GM21390 (cell line): ENCODE measurements around the gene IFIT2.
A peak's percentile ranks its signal among the peaks of the same experiment; 100 is the strongest.

Experiments
- ATAC-seq: cut with Tn5 transposase; IDR thresholded peaks from one replicate; pipeline ENCODE4 v1.9.1; 2021; ENCODE audit not compliant: unreplicated experiment

Gene IFIT2

DNA sequence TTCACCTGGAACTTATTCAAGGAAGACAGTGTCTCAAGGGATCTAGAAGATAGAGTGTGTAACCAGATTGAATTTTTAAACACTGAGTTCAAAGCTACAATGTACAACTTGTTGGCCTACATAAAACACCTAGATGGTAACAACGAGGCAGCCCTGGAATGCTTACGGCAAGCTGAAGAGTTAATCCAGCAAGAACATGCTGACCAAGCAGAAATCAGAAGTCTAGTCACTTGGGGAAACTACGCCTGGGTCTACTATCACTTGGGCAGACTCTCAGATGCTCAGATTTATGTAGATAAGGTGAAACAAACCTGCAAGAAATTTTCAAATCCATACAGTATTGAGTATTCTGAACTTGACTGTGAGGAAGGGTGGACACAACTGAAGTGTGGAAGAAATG lies 36.9 kb downstream of the IFIT2 start:
- no peak for ATAC-seq

DNA sequence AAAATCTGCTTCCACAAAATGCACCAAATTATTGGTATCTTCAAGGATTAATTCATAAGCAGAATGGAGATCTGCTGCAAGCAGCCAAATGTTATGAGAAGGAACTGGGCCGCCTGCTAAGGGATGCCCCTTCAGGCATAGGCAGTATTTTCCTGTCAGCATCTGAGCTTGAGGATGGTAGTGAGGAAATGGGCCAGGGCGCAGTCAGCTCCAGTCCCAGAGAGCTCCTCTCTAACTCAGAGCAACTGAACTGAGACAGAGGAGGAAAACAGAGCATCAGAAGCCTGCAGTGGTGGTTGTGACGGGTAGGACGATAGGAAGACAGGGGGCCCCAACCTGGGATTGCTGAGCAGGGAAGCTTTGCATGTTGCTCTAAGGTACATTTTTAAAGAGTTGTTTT lies 38.0 kb downstream of the IFIT2 start:
- ATAC-seq = no peak

DNA sequence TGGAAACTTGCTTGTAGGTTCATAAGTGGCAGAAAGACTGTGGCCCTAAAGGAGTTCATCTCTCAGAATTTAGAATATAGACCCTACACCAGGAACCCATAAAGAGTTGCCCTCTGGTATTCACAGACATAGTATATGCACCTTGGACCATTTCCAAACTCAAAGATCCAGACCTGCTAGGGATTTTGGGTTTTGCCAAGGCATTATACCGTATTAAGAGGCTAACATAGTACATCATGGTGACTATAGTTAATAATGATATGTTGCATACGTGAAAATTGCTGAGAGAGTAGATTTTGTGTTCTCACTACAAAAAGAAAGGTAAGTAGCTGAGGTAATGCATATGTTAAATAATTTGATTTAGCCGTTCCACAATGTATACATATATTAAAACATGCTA lies 39.8 kb downstream of the IFIT2 start:
- no peak for ATAC-seq

DNA sequence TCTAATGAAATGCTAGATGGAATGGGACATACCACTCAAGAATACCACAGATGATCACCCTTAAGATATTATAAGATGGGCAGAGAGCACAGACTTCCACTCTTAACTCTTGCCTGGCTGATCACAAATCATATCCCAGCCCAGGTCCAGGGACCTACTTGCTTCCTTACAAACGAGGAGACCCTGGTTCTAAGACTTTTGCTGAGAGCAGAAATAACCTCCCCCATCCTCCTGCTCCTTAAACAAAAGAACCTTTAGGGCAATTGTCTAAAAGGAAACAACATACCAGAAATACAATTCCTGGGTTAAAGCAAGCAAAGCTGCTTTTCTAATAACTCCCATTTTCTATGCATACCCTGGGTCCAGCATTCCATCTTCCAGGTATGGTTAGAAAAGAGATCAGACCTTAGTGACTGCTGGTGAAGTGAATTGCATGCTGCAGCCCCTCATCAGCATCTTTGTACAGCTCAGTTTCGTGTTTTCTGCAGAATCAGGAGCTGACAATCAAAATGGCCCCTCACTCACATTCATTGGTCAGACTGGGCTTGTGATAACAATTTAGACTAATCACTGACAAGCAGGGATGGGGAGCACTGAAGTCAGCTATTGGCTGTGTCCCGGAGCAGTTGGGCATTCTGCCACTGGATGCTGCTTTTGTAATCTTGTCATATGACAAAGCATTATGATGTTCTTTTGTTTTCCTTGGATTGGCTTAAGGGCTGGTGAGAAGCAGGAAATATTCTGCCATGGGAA lies 40.5 kb downstream of the IFIT2 start:
- ATAC-seq = no peak

DNA sequence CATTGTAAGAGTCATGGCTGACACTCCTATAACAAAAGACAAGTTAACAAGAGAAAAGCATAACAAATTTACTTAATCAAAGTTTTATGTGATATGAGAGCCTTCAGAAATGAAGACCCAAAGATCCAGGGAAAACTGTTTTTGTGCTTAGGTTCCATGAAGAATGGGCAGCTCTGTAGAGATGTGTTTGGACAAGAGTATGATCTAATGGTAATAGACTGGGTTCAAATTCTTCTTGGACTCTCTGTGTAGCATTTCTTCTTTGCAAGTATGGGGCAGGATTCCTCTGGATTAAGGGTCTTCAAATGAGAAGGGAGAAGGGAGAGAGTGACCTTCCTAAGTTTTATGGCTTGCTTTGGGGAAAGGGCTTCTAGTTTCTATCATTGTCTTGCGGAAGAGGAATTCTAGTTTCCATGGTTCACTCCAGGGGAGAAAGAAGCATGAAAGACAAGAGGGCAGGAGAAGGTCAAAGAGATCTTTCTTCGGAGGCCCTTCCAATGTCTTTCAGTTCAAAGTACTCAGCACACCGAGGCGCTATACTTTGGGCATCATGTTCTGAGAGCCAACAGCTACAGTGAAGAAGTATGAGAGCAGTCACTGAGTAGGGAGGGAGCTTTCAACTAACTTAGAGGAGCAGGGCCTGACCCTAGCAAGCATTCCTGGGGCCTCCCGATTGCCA lies 41.4 kb downstream of the IFIT2 start:
- no peak for ATAC-seq

DNA sequence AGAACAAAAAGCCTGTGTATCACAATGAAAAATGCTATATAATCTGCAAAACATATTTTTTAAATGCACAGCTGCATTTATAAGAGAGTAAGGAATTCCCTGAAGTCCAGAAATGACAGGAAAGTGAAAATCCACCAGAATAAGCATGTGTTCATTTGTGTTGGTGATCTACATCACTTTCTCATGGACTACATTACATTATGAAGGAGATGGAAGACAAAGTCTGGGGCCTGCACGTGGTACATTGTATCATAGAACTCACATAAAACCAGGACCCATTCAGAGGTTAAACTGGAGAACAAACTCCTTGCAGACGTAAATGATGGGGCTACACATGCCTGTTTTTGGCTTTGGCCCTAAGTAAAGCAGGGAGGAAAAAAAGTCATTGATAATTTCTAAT lies 42.3 kb downstream of the IFIT2 start:
- no peak for ATAC-seq

DNA sequence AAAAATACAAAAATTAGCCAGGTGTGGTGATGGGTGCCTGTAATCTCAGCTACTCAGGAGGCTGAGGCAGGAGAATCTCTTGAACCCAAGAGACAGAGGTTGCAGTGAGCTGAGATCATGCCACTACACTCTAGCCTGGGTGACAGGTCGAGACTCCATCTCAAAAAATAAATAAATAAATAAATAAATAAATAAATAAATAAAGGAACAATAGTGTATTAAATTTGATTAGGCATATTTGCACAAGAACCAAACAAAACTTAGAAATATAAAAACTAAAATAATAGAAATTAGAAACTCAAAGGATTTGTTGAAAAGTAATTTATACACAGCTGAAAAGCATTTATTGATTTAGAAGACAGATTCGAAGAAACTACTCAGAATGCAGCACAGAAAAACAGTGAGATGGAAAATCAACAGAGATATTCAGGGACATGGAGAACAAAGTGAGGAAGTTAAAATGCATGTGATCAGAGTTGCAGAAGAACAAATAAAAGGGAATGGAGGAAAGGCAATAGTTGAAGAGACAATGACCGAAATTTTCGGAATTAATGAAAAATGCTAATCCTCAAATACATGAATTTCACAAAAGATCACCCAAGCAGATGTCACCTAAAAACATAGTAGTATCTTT lies 43.6 kb downstream of the IFIT2 start:
- ATAC-seq = no peak

DNA sequence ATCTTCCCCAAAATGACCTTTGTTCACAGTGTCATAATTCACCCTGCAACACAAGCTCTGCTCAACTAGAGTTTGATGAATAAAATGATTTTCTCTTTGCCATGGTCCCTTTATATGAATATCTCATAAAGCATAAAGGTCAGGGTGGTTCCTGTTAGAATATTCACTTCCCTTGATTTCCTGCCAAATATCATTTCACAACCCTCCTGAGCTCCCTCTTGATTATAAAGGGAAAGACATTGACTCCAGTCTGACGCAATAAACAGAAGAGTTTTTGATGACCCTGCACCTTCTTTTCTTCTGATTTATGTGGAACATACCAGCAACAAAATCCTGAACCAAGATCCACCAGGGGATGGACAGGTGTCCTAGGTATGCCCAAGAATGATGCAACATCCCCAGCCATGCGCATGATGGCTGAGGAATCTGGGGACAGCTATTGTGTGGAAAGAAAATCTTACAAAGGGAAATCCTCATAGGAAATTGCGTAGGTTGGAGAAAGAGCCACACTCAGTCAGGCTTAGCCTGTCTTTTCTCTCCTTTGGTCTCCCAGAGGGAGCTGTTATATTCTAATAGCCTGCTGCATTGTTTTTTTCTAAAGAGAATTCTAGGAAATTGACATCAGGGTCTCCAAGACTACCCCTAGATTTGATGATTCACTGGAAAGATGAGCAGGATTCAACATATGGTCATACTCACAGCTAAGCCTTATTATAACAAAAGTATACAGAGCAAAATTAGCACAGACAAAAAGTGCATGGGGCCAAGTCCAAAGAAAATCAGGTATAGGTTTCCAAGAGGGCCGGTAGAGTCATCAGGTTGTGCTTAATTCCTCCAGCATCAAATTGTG lies 44.8 kb downstream of the IFIT2 start:
- ATAC-seq = no peak

DNA sequence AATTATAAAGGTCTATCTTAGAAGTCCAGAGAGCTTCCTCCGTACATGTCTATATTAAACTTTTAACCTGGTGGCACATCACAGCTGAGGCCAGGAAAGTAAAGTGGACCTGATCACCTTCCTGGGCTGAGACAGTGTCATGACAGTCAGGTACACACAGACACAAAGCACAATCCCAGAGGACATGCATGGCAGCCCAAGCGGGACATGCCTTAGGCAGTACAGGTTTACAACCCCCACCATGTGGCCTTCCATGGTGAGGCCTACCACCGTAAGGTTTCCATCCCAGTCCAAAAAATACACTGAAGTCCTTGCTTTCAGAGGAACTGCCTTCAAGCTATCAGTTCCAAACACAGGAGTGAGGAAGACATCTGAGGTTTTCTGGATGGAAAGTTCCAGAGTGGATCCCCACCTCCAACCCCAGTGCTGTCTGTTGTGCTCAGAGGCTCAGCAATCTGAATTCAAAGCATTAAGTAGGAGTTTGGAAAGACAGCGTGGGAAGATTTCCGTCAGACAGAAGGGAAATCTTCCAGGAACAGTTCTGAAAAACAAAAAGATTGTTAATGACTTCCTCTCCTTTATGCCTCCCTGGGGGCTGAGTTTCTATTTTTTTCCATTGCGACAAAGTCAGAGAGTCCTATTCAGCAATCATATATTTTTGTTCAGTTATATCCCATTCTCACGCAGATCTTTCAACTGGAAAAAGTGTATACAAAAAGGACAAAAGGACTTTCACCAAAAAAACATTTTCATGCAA lies 46.0 kb downstream of the IFIT2 start:
- no peak for ATAC-seq

DNA sequence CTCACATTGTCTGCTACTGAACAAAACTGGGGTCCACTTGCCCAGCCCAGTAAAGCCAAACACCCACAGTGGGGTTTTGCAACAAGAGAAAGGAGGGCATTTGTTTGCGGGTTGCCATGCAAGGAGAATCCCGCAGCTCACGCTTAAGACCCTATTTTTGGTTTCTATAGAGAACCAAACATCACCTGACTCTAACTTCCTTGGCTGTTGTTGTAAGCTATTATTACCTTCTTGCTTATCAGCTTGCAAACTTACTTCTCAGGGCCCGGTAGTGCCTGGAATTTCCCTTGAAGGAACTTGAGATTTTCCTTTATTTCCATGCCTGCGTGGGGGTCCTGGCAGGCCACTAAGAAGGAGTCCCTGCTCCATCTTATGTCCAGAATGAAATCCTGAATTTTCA lies 46.6 kb downstream of the IFIT2 start:
- ATAC-seq = no peak

DNA sequence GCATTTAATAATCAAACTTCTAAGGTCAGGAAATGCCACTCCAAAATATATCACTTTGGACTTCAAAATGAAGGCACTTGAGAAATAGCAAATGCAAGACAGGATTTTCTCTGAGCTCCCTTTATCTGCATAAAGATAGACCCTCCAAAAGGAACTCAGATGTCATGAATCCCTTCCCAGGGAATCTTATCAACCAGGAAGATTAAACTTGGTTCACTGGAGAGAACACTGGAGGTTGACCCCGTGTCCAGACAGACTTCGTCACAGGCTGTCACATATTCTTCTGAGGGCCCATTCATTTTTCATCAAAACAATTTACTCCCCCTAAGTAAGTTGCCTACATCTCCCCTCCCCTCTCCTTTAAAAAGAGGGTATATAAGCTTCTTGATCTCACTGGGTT lies 47.1 kb downstream of the IFIT2 start:
- ATAC-seq = no peak

DNA sequence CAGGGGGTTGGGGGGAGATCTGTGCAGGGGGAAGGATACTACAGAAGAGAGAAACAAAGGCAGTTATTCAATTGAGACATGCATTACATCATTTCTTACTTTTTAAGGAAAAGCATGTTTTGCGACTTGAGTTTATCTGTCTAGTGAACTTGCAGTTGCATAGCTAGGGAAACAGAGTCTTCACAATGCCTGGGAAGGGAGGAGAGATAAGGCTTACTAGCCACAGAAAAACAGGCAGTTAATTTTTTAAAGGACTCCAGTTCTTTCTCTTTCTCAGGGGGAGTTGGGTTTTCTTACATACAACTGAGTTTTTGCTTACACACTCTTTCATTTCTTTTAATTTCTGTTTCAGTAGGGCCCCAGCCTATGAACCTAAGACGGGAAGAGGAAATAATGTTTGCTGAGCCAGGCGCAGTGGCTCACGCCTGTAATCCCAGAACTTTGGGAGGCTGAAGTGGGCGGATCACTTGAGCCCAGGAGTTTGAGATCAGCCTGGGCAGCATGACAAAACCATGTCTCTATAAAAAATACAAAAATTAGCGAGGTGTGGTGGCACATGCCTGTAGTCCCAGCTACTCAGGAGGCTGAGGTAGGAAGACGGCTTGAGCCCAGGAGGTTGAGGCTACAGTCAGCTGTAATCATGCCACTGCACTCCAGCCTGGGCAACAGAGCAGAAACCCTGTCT lies 48.9 kb downstream of the IFIT2 start:
- ATAC-seq = peak; percentile 41

DNA sequence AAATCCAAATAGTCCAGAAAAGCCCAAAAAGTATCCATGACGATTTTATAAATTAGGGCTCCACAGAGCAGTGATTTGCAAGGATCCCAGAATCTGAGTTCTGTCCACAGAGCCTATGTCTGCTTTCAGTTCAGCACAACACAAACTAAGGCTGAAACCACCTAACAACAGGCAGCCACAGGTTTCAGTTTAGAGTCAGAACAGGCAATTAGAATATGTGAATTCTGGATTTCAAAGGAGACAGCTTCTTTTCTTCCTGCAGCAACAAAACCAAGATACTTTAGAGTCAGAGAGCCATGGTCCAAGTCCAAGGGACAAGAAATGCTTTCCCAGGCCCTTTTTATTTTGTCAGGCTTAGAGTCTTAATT lies 49.5 kb downstream of the IFIT2 start:
- ATAC-seq = peak; percentile 82

DNA sequence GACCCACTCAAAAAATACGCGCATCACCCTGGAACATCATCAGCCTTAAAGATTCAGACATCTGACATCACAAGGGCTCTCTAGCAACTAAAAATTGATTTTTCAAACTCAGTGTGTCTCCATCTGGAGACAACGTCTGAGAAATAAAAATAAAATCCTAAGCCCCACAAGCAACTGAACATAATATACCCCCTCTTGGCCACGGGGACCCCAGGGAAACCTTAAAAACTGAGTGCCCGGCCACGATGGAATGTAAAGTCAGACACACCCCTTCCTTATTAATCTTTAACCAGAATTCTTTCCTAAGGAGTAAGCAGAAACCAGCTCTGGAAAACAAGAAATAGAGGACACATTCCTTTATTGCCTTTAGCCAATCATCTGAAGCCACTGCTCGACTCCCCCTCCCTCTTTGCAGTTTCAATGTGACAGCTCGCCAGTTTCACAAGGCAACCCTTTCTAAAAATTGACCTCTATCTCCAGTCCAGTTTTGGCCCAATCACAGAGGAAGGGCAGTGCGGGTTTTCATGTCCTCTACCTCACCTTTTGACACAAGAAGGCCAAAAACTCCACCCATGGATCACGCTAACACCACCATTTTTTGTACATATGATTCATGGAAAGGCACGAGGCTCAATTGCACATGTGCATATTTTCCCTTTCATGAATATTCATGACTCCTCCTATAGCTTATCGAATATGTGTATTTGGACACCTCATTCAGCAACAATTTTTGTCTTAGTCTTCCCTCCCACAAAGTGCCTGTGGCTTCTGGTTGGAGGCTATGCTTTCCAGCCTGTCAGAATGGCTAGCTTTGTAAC lies 50.1 kb downstream of the IFIT2 start:
- ATAC-seq = no peak

DNA sequence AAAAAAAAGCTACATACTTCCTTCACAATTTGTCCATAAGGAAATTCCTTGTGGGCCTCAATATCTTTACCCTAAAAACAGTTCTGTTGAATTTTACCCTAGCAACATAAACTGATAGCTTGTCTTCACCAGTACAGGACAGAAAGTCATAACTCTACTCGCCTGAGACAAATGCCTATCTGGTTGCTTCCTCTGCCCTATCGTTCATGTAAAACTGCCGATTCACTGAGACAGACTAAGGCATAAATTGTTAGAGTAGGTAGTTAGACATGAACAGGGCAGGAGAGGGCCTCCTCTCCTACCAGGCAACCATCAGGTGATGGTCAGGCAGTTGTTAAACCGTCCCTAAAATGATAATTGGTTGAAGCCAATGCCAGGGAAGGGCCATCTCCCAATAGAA lies 51.0 kb downstream of the IFIT2 start:
- ATAC-seq = no peak

DNA sequence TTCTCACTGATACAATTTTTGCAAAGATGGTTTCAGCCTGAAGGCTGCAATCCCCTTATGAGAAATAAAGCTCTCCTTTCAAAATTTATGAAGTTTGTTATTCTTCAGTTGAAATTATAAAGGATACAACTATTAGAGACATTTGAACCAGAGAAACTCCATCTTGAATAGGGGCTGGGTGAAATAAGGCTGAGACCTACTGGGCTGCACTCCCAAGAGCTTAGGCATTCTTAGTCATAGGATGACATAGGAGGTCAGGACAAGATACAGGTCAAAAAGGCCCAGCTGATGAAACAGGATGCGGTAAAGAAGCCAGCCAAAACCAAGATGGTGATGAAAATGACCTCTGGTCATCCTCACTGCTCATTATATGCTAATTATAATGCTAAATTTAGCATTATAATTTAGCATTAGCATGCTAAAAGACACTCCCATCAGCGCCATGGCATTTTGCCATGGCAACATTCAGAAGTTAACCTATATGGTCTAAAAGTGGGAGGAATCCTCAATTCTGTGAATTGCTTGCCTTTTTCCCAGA lies 53.6 kb downstream of the IFIT2 start:
- ATAC-seq = no peak

DNA sequence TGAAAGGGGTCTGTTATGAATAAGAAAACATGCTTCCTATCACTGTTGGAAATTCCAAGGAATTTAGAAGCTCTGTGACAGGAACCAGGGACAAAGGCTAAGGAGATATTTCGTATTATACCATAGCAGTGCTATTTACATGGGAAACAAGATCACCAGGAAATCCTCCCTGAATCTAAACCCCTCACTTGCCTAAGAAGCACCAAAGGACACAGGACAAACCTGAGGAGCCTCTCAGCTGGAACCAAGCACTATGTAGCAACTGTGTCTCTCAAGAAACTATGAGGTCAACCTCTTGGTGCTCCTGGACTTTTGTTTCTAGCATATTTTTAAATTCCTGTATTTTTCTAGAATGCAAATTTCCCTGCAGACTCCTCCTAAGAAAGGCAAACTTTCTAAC lies 55.2 kb downstream of the IFIT2 start:
- no peak for ATAC-seq

DNA sequence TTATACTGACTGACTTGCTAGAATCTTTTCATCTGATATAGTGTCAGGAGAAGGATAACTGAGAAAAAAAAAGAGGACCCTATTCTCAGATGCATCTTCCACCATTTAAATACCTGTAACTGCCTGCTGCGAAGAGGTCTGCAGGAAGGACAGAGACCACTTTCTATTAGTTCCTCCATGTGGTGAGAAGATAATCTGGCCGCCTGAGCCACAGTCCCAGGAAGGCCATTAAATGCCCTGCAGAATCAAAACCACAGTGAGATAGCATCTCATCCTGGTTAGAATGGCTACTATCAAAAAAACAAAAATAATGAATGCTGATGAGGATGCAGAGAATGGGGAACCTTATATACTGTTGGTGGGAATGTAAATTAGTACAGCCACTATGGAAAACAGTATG lies 56.1 kb downstream of the IFIT2 start:
- ATAC-seq = no peak
